ENCODE results near the gene RTN4RL2.

RTN4RL2 gene

GRCh38 chr11:57476047-57476756 lies 15.9 kb downstream of the RTN4RL2 start:
- POLR2A ChIA-PET: no interaction called here
- TF ChIP-seq TARDBP (IDR thresholded peaks at IDR 0.05) (no peak), SP1 (IDR thresholded peaks at IDR 0.05) (no peak), HDGF (IDR thresholded peaks at IDR 0.05; ENCODE audit: borderline replicate concordance) (no peak), LEF1 (IDR thresholded peaks at IDR 0.05; ENCODE audit: borderline replicate concordance) (no peak), FOXK2 (IDR thresholded peaks at IDR 0.05) (no peak), FOXA1 (IDR thresholded peaks at IDR 0.05) (no peak), FOXM1 (IDR thresholded peaks at IDR 0.05; ENCODE audit: borderline replicate concordance) (no peak), SUZ12 (IDR thresholded peaks at IDR 0.05) (no peak), ELF4 (IDR thresholded peaks at IDR 0.05) (no peak), NFRKB (IDR thresholded peaks at IDR 0.05) (no peak), BHLHE40 (IDR thresholded peaks at IDR 0.05; ENCODE audit: borderline replicate concordance) (no peak), ARNT (IDR thresholded peaks at IDR 0.05) (no peak), PKNOX1 (IDR thresholded peaks at IDR 0.05) (no peak), CTBP1 (IDR thresholded peaks at IDR 0.05; ENCODE audit: borderline replicate concordance) (no peak), ZNF384 (IDR thresholded peaks at IDR 0.05) (no peak)
- DNase-seq (ENCODE audit: extremely low spot score): no peak
- CTCF ChIA-PET: no interaction called here

GRCh38 chr11:57476757-57477506 lies 16.6 kb downstream of the RTN4RL2 start:
- no peak for TF ChIP-seq FOXA1 (IDR thresholded peaks at IDR 0.05)
- no peak for TF ChIP-seq ELF4 (IDR thresholded peaks at IDR 0.05)
- TF ChIP-seq NFRKB (IDR thresholded peaks at IDR 0.05): no peak
- no peak for TF ChIP-seq BHLHE40 (IDR thresholded peaks at IDR 0.05; ENCODE audit: borderline replicate concordance)
- TF ChIP-seq SUZ12 (IDR thresholded peaks at IDR 0.05): no peak
- no peak for TF ChIP-seq HDGF (IDR thresholded peaks at IDR 0.05; ENCODE audit: borderline replicate concordance)
- TF ChIP-seq FOXM1 (IDR thresholded peaks at IDR 0.05; ENCODE audit: borderline replicate concordance): no peak
- TF ChIP-seq LEF1 (IDR thresholded peaks at IDR 0.05; ENCODE audit: borderline replicate concordance): no peak
- TF ChIP-seq CTBP1 (IDR thresholded peaks at IDR 0.05; ENCODE audit: borderline replicate concordance): no peak
- no peak for TF ChIP-seq SP1 (IDR thresholded peaks at IDR 0.05)
- TF ChIP-seq FOXK2 (IDR thresholded peaks at IDR 0.05): no peak
- no peak for TF ChIP-seq PKNOX1 (IDR thresholded peaks at IDR 0.05)
- TF ChIP-seq ARNT (IDR thresholded peaks at IDR 0.05): no peak
- no peak for TF ChIP-seq TARDBP (IDR thresholded peaks at IDR 0.05)
- TF ChIP-seq ZNF384 (IDR thresholded peaks at IDR 0.05): no peak
- TF ChIP-seq L3MBTL2 (conservative IDR thresholded peaks at IDR 0.05): no peak
- POLR2A ChIA-PET: no interaction called here
- DNase-seq (ENCODE audit: extremely low spot score): no peak
- CTCF ChIA-PET: no interaction called here

GRCh38 chr11:57477507-57478189 lies 17.3 kb downstream of the RTN4RL2 start:
- no peak for DNase-seq (ENCODE audit: extremely low spot score)
- ChIA-PET POLR2A (no interaction called here), CTCF (interaction anchor here (0.7 kb wide), 1 partner anchor 19 kb away, joined by 3 read pairs; no protein-coding TSS in a partner anchor)
- TF ChIP-seq PKNOX1 (IDR thresholded peaks at IDR 0.05) (no peak), FOXM1 (IDR thresholded peaks at IDR 0.05; ENCODE audit: borderline replicate concordance) (no peak), FOXA1 (IDR thresholded peaks at IDR 0.05) (no peak), FOXK2 (IDR thresholded peaks at IDR 0.05) (no peak), SP1 (IDR thresholded peaks at IDR 0.05) (no peak), SUZ12 (IDR thresholded peaks at IDR 0.05) (no peak), TARDBP (IDR thresholded peaks at IDR 0.05) (no peak), ELF4 (IDR thresholded peaks at IDR 0.05) (no peak), HDGF (IDR thresholded peaks at IDR 0.05; ENCODE audit: borderline replicate concordance) (no peak), ZNF384 (IDR thresholded peaks at IDR 0.05) (no peak), LEF1 (IDR thresholded peaks at IDR 0.05; ENCODE audit: borderline replicate concordance) (no peak), CTBP1 (IDR thresholded peaks at IDR 0.05; ENCODE audit: borderline replicate concordance) (no peak), NFRKB (IDR thresholded peaks at IDR 0.05) (no peak), L3MBTL2 (conservative IDR thresholded peaks at IDR 0.05) (no peak), ARNT (IDR thresholded peaks at IDR 0.05) (no peak)

- ChIA-PET CTCF (interaction anchor here (0.5 kb wide), 1 partner anchor 158 kb away, joined by 4 read pairs; no protein-coding TSS in a partner anchor), POLR2A (interaction anchor here (0.8 kb wide), 1 partner anchor 36 kb away, joined by 3 read pairs; the partner anchor contains the start of gene SLC43A1)
- no peak for TF ChIP-seq FOXA1 (IDR thresholded peaks at IDR 0.05)
- no peak for TF ChIP-seq PKNOX1 (IDR thresholded peaks at IDR 0.05)
- no peak for TF ChIP-seq TARDBP (IDR thresholded peaks at IDR 0.05)
- no peak for TF ChIP-seq SP1 (IDR thresholded peaks at IDR 0.05)
- no peak for TF ChIP-seq HDGF (IDR thresholded peaks at IDR 0.05; ENCODE audit: borderline replicate concordance)
- TF ChIP-seq ELF4 (IDR thresholded peaks at IDR 0.05): no peak
- TF ChIP-seq FOXK2 (IDR thresholded peaks at IDR 0.05): no peak
- TF ChIP-seq NFRKB (IDR thresholded peaks at IDR 0.05): no peak
- DNase-seq (ENCODE audit: extremely low spot score): no peak
These were observed 18.8 kb downstream of the RTN4RL2 start for GRCh38 chr11:57479021-57479663.

Data from HEK293T (cell line).